IPS-18c (cell line): ENCODE results near the gene RPL10A.

Experiments used
- H3K4me3 ChIP-seq: 2 replicates; pipeline ENCODE4 v1.7.0; 2013; ENCODE audit warnings: low read depth, mild to moderate bottlenecking, low read length, moderate library complexity; ENCODE audit not compliant: insufficient read depth
- H3K9me3 ChIP-seq: one replicate; pipeline ENCODE4 v1.6.1; 2013; ENCODE audit warnings: mild to moderate bottlenecking, low read length, moderate library complexity; ENCODE audit not compliant: control insufficient read depth, insufficient read depth

The RPL10A gene

GRCh38 chr6:35495258-35496035, 27.2 kb downstream of the RPL10A start:
- peaks cover 2% of the 10 kb centered on the region for H3K9me3 ChIP-seq
- H3K4me3 ChIP-seq: peak overlapping the region; percentile 66

DNA sequence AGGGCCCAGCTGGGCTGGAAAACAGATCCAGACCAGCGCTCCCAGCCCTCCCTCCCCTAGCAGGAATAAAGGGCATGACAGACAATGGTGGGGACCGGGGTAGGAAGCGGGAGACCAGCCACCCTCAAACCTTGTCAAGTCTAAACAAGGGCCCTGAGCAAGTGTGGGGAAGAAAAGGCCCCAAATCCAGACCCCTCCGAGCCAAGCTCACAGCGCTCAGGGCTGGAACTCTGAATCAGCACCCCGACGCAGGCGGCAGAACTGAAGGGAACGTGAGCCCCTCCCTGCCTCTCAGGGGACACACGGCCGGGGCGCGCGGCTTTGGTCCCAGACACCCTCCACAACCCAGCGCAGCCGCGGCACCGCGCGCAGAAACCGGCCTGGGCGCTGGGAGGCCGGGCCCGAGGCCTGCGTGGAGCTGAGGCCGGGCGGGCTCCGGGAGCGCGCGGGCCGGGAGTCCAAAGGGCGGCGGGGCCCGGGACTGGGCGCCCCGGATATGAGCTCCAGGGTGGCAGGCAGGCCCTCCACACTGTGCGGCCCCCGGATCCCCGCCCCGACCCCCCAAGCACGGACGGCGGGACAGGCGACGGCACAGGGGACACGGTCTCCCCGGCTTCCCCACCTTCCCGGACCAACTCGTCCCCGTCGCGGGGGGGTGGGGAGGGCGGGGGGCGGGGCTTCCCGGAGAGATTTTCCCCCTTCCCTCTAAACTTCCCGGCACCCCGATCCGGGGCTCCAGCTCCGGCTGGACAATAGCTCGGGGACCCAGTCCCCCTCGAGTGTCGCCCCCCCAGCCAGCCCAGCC, 28.0 kb downstream of the RPL10A start:
- peak overlapping the region; percentile 66 for H3K4me3 ChIP-seq
- H3K9me3 ChIP-seq: peaks cover 2% of the 10 kb centered on the region

DNA sequence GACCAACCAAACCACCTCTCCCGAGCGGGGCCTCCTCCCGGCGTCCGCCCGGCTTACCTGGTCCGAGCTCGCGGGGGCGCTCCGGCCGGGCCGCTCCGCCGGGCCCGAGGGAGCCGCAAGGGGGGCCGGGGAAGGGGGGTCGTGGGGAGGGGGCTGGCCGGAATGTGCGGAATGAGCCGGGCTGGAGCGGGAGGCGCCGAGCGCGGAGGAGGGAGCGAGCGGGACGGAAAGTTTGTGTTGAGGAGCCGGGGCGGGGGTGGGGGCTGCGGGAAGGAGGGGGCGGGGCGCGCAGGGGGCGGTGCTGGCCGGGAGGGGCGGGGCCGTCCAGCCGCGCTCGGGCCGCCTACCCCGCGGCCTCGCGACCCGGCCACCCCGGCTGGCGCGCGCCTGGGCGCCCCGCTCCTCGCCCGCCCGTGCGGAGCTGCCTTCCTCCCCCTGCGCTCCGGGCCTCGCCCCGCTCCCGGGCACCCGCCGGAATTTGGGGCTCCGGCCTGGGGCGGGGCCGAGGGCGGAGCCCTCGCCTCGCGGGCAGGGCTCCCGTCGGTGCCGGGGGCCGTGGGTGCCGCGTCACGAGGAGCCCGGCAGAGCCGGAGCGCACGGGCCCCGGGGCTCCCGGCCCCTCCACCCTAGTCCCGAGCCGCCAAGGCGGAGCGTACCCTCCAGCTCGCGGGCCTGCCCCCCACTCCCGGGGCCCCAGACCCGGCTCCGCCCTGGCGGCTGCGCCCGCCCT, 28.8 kb downstream of the RPL10A start, which contains the start of gene TEAD3:
Gene TEAD3 (minus strand): TSS at position 239 of the 730 bp plus-strand sequence.
- H3K4me3 ChIP-seq: peak within 1 kb of the TSS; percentile 77

DNA sequence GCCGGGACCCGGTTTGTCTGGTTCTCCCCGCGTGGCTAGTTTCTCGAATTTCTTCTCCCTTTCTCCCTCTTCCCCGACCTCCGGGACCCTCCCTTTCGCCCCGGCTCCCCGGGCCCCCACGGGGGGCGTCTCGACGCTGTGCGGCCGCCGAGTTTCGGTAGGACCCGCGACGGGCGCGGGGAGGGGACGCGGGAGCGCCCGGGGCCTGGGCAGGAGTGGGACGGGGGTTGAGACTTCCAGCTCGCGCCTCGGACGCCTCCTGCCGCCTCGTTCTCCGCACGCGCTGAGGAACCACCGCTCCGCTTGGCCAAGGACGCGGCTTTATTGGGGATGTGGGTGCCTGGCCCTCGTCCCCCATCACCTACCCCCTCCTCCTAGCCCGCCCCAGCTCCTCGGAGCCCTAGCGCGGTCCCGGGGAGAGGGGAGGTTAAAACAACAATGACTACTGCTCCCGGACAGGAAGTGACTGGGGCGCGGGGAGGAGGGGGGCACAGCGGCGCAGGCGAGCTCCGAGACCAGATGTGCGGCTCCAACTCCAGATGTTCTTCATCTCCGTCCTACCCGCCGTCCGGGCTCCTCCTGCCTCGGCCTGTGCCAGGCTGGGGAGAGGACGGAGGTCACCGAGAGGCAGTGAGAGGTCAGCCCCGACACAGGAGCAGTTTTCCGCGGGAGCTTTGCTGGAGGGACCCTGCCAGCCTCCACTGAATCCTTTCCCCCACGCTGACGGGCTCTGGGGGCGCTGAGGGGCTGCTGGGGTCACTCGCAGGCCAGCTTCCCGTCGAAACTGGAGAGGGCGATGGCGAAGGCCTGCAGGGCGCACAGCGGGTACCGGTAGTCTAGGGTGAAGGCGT, 29.6 kb downstream of the RPL10A start:
- H3K9me3 ChIP-seq: peaks cover 2% of the 10 kb centered on the region
- peak overlapping the region; percentile 77 for H3K4me3 ChIP-seq

More for the DNA sequence above, 28.8 kb downstream of the RPL10A start, which contains the start of gene TEAD3:
- H3K9me3 ChIP-seq: peaks cover 2% of the 10 kb centered on the region

GRCh38 chr6:35498422-35499067, 30.3 kb downstream of the RPL10A start:
- Histone ChIP-seq H3K4me3 (peak overlapping the region; percentile 77), H3K9me3 (peaks cover 2% of the 10 kb centered on the region)

GRCh38 chr6:35499372-35499771, 31.2 kb downstream of the RPL10A start:
- Histone ChIP-seq H3K9me3 (peaks cover 2% of the 10 kb centered on the region), H3K4me3 (no peak overlapping the region)

DNA sequence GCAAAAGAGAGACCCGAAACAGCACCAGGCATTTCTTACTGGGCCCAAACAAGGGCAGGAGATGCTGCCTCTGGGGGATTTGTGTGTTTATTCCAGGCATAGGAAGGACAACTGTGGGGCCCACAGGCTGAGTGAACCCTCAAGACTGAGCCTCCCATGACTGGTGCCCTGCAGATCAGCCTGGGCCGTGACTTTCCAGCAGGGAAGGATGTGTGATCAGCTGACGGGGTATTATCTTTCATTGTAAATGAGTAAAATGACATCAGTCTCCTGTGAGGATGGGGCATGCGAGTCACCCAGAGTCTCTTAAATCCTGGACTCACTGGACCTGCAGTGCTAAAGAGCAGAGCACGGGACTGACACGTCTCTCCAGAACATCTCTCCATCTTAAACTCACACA, 32.6 kb downstream of the RPL10A start:
- no peak overlapping the region for H3K4me3 ChIP-seq
- H3K9me3 ChIP-seq: peaks cover 2% of the 10 kb centered on the region

GRCh38 chr6:35501784-35502183, 33.6 kb downstream of the RPL10A start:
- Histone ChIP-seq H3K9me3 (no peaks in the 10 kb centered on the region), H3K4me3 (no peak overlapping the region)

DNA sequence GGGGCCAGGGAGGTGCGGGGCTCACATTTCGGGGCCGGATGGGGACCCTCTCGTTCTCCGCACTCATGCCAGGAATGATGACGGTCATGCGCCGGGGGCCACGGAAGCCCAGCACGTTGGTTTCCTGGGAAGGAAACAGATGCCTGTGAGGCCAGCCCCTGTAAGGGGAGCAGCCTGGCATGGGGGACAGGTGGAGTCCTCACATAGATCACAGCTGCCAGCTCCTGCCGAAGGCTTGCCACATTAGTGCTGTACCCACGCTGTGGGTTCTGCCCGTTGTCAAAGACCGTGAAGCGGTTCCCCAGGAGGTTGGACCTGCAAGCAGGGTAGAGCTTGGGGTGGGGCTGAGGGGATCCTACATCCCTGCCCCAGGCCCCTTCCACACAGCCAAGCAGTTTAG, 35.3 kb downstream of the RPL10A start:
- H3K9me3 ChIP-seq: no peaks in the 10 kb centered on the region
- H3K4me3 ChIP-seq: no peak overlapping the region

- H3K9me3 ChIP-seq: no peaks in the 10 kb centered on the region
- H3K4me3 ChIP-seq: no peak overlapping the region
Observed at GRCh38 chr6:35505999-35506412, 37.8 kb downstream of the RPL10A start.

DNA sequence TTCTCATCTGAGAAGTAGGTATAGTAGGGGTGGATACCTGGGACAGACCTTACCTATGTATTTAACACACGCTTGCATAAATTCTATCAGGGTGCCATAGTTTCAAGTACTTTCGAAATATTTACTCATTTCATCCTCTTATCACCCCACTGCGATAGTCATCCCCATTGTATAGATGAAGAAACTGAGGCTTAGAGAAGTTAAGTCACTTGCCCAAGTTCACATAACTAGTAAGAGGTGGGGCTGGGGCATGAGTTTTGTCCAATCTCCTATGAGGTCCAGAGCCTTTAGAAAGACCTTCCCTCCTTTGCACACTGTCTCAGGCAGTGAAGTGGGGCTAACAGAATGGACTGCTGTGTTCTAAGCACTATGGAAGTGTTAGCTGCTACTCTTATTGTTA, 38.3 kb downstream of the RPL10A start:
- Histone ChIP-seq H3K9me3 (no peaks in the 10 kb centered on the region), H3K4me3 (no peak overlapping the region)

- Histone ChIP-seq H3K4me3 (no peak overlapping the region), H3K9me3 (no peaks in the 10 kb centered on the region)
Observed at GRCh38 chr6:35507221-35507620, 39.0 kb downstream of the RPL10A start.

GRCh38 chr6:35508027-35508426, 39.8 kb downstream of the RPL10A start:
- Histone ChIP-seq H3K4me3 (no peak overlapping the region), H3K9me3 (no peaks in the 10 kb centered on the region)

DNA sequence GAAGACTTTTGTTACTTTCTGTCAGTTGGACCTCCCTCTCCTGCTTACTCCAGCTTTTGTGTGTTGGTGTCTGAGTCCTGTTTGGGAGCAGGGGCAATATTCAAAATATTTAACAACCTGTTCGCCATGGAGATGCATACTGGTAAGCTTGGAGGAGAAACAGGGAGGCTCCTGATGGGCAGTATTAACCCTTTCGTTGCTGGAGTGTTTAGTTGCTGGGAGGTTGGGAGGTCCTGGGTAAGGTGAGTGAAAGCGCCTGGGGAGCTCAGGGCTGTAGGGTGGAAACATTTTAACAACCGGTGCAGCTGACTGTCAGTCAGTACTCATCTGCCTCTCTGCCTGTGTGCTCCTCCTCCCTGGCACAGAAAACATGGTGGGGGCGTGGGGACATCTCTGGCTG, 40.3 kb downstream of the RPL10A start:
- H3K4me3 ChIP-seq: no peak overlapping the region

GRCh38 chr6:35510916-35511561, 42.8 kb downstream of the RPL10A start:
- Histone ChIP-seq H3K4me3 (peak overlapping the region; percentile 43), H3K9me3 (no peaks in the 10 kb centered on the region)

More for the DNA sequence above, 40.3 kb downstream of the RPL10A start:
- no peaks in the 10 kb centered on the region for H3K9me3 ChIP-seq

DNA sequence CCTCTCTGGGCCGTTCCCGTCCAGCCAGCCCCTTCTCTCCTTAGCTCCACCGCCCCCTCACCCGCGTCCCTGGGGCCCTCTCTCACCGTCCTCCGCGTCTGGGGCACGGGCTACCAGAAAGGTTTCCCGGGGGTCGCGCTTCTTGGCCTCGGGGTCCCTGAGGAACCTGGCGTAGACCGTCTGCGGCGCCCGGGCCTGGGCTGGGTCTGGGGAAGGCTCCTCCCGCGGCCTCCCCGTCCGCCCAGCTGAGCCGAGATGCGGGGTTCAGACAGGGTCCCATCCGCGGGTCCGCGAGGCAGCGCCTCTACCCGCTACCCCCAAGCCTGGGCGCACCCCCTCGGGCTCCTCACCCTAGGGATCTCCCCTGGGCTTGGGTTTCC, 43.4 kb downstream of the RPL10A start:
- peak overlapping the region; percentile 43; the same call in 1 of the 2 replicates for H3K4me3 ChIP-seq

More for the DNA sequence above, 43.4 kb downstream of the RPL10A start:
- H3K9me3 ChIP-seq: no peaks in the 10 kb centered on the region
